Measurements from ENCODE around the gene TMEM63B.

DNA sequence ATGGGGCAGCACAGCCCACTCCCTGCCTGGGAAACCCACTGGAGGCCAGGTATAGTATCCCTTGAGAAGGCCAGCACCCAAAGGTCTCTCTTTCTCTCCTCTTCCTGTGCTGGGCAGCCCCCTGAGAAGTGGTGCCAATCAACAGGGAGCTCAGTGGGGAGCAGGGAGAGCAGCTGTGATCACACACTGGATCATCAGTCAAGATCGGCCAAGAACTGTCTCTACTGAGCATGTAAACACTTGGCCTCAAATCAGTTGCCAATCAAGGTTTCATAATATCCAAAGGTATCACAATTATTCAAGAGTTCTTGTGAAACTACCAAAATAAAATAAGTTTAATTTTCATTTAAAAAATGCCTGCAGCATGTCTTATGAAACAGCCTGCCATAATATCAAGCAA, 18.9 kb upstream of the TMEM63B start:
- TF ChIP-seq EZH2 (IDR thresholded peaks at IDR 0.05; ENCODE audit: insufficient read depth, poor library complexity, severe bottlenecking) = no peak
- TF ChIP-seq EZH2phosphoT487 (IDR thresholded peaks at IDR 0.05; ENCODE audit: insufficient read depth, low read depth) = no peak
